Measurements from ENCODE around the gene NLGN1. TPM values are rescaled to one million over a fixed set of nuclear protein-coding genes. Genes with fewer than 3 reads are reported as not detected.

Gene NLGN1
- total and polyA plus RNA-seq, 5 experiments from 2014 or later, result not detected

- POLR2A ChIA-PET, result no interaction called here
- no peak for ATAC-seq
- H3K36me3 Mint-ChIP-seq, result no peaks in the 10 kb centered on the region
- H3K27ac Mint-ChIP-seq, result no peak overlapping the region
- no peaks in the 10 kb centered on the region for H3K4me1 Mint-ChIP-seq
- DNase-seq, result no peak
- no peak overlapping the region for H3K4me3 Mint-ChIP-seq
- H3K9me3 Mint-ChIP-seq, result peaks cover 0 to 18% (median 0%) of the 10 kb centered on the region in 9 donors
- no peaks in the 10 kb centered on the region for H3K27me3 Mint-ChIP-seq
Measured at GRCh38 chr3:173773800-173774199, 376.3 kb downstream of the NLGN1 start.

- Mint-ChIP-seq H3K27me3 (no peaks in the 10 kb centered on the region), H3K9me3 (peaks cover 0 to 15% (median 0%) of the 10 kb centered on the region in 9 donors), H3K4me1 (no peaks in the 10 kb centered on the region), H3K36me3 (no peaks in the 10 kb centered on the region), H3K27ac (no peak overlapping the region), H3K4me3 (no peak overlapping the region)
- ATAC-seq (no peak), DNase-seq (no peak)
- POLR2A ChIA-PET, result no interaction called here
Measured at GRCh38 chr3:173774294-173774693, 376.8 kb downstream of the NLGN1 start.

- POLR2A ChIA-PET, result no interaction called here
- Mint-ChIP-seq H3K36me3 (no peaks in the 10 kb centered on the region), H3K27me3 (no peaks in the 10 kb centered on the region), H3K27ac (no peak overlapping the region), H3K4me1 (no peaks in the 10 kb centered on the region), H3K4me3 (no peak overlapping the region), H3K9me3 (peaks cover 0 to 6% (median 0%) of the 10 kb centered on the region in 9 donors)
- ATAC-seq, result no peak
- DNase-seq, result no peak
Measured at GRCh38 chr3:173778251-173778650, 380.7 kb downstream of the NLGN1 start.

GRCh38 chr3:173780067-173780466 is 382.5 kb downstream of the NLGN1 start:
- H3K27ac Mint-ChIP-seq, result no peak overlapping the region
- no peaks in the 10 kb centered on the region for H3K4me1 Mint-ChIP-seq
- H3K36me3 Mint-ChIP-seq, result no peaks in the 10 kb centered on the region
- H3K4me3 Mint-ChIP-seq, result no peak overlapping the region
- no peak for ATAC-seq
- DNase-seq, result no peak
- H3K9me3 Mint-ChIP-seq, result peaks cover 0 to 10% (median 1%) of the 10 kb centered on the region in 9 donors
- POLR2A ChIA-PET, result no interaction called here
- no peaks in the 10 kb centered on the region for H3K27me3 Mint-ChIP-seq

- POLR2A ChIA-PET, result no interaction called here
- no peaks in the 10 kb centered on the region for H3K36me3 Mint-ChIP-seq
- no peaks in the 10 kb centered on the region for H3K4me1 Mint-ChIP-seq
- no peak for DNase-seq
- H3K27ac Mint-ChIP-seq, result no peak overlapping the region
- H3K9me3 Mint-ChIP-seq, result peaks cover 0 to 10% (median 0%) of the 10 kb centered on the region in 9 donors
- H3K4me3 Mint-ChIP-seq, result no peak overlapping the region
- H3K27me3 Mint-ChIP-seq, result no peaks in the 10 kb centered on the region
- no peak for ATAC-seq
Measured at GRCh38 chr3:173785004-173785403, 387.5 kb downstream of the NLGN1 start.

GRCh38 chr3:173789530-173790162 is 392.1 kb downstream of the NLGN1 start:
- H3K9me3 Mint-ChIP-seq, result peaks cover 0 to 16% (median 0%) of the 10 kb centered on the region in 9 donors
- DNase-seq (no peak), ATAC-seq (no peak)
- no peak overlapping the region for H3K4me3 Mint-ChIP-seq
- no peak overlapping the region for H3K27ac Mint-ChIP-seq
- H3K4me1 Mint-ChIP-seq, result no peaks in the 10 kb centered on the region
- POLR2A ChIA-PET, result no interaction called here
- H3K36me3 Mint-ChIP-seq, result no peaks in the 10 kb centered on the region
- H3K27me3 Mint-ChIP-seq, result peaks cover 0 to 4% (median 0%) of the 10 kb centered on the region in 5 donors

- H3K9me3 Mint-ChIP-seq, result peaks cover 0 to 16% (median 0%) of the 10 kb centered on the region in 9 donors
- ATAC-seq, result no peak
- H3K27ac Mint-ChIP-seq, result no peak overlapping the region
- no peaks in the 10 kb centered on the region for H3K4me1 Mint-ChIP-seq
- H3K4me3 Mint-ChIP-seq, result no peak overlapping the region
- DNase-seq, result no peak
- POLR2A ChIA-PET, result no interaction called here
- no peaks in the 10 kb centered on the region for H3K36me3 Mint-ChIP-seq
- H3K27me3 Mint-ChIP-seq, result peaks cover 0 to 4% (median 0%) of the 10 kb centered on the region in 5 donors
Measured at GRCh38 chr3:173793963-173794362, 396.4 kb downstream of the NLGN1 start.

GRCh38 chr3:173796405-173796804 is 398.9 kb downstream of the NLGN1 start:
- no peaks in the 10 kb centered on the region for H3K36me3 Mint-ChIP-seq
- DNase-seq (no peak), ATAC-seq (no peak)
- no peak overlapping the region for H3K4me3 Mint-ChIP-seq
- H3K27ac Mint-ChIP-seq, result no peak overlapping the region
- peaks cover 0 to 4% (median 0%) of the 10 kb centered on the region in 5 donors for H3K27me3 Mint-ChIP-seq
- POLR2A ChIA-PET, result no interaction called here
- no peaks in the 10 kb centered on the region for H3K4me1 Mint-ChIP-seq
- H3K9me3 Mint-ChIP-seq, result peaks cover 0 to 19% (median 0%) of the 10 kb centered on the region in 9 donors

- DNase-seq, result no peak
- Mint-ChIP-seq H3K27me3 (peaks cover 0 to 4% (median 0%) of the 10 kb centered on the region in 5 donors), H3K4me3 (no peak overlapping the region), H3K36me3 (no peaks in the 10 kb centered on the region), H3K27ac (no peak overlapping the region), H3K4me1 (no peaks in the 10 kb centered on the region), H3K9me3 (peaks cover 0 to 15% (median 0%) of the 10 kb centered on the region in 9 donors)
- no peak for ATAC-seq
- POLR2A ChIA-PET, result no interaction called here
Measured at GRCh38 chr3:173796890-173797289, 399.3 kb downstream of the NLGN1 start.

GRCh38 chr3:173799060-173799816 is 401.7 kb downstream of the NLGN1 start:
- Mint-ChIP-seq H3K27ac (no peak overlapping the region), H3K4me3 (no peak overlapping the region), H3K27me3 (no peaks in the 10 kb centered on the region), H3K9me3 (peaks cover 0 to 6% (median 0%) of the 10 kb centered on the region in 9 donors), H3K4me1 (no peaks in the 10 kb centered on the region), H3K36me3 (no peaks in the 10 kb centered on the region)
- DNase-seq, result no peak
- ATAC-seq, result no peak
- POLR2A ChIA-PET, result no interaction called here

- no peaks in the 10 kb centered on the region for H3K4me1 Mint-ChIP-seq
Measured at GRCh38 chr3:173800154-173800553, 402.6 kb downstream of the NLGN1 start.

GRCh38 chr3:173814809-173815208 is 417.3 kb downstream of the NLGN1 start:
- no peak overlapping the region for H3K4me3 Mint-ChIP-seq
- POLR2A ChIA-PET, result no interaction called here
- H3K27me3 Mint-ChIP-seq, result peaks cover 0 to 6% (median 0%) of the 10 kb centered on the region in 5 donors
- no peak overlapping the region for H3K27ac Mint-ChIP-seq
- ATAC-seq (no peak), DNase-seq (no peak)
- H3K36me3 Mint-ChIP-seq, result no peaks in the 10 kb centered on the region
- peaks cover 0 to 20% (median 2%) of the 10 kb centered on the region in 9 donors for H3K9me3 Mint-ChIP-seq
- no peaks in the 10 kb centered on the region for H3K4me1 Mint-ChIP-seq

More at GRCh38 chr3:173800154-173800553, 402.6 kb downstream of the NLGN1 start:
- POLR2A ChIA-PET, result no interaction called here
- Mint-ChIP-seq H3K9me3 (peaks cover 0 to 6% (median 0%) of the 10 kb centered on the region in 9 donors), H3K27ac (no peak overlapping the region), H3K4me3 (no peak overlapping the region), H3K27me3 (no peaks in the 10 kb centered on the region), H3K36me3 (no peaks in the 10 kb centered on the region)
- DNase-seq, result no peak
- no peak for ATAC-seq

GRCh38 chr3:173819368-173819767 is 421.8 kb downstream of the NLGN1 start:
- Mint-ChIP-seq H3K4me3 (no peak overlapping the region), H3K4me1 (no peaks in the 10 kb centered on the region), H3K9me3 (peaks cover 0 to 21% (median 3%) of the 10 kb centered on the region in 9 donors), H3K27ac (no peak overlapping the region), H3K36me3 (no peaks in the 10 kb centered on the region), H3K27me3 (peaks cover 0 to 6% (median 0%) of the 10 kb centered on the region in 5 donors)
- POLR2A ChIA-PET, result no interaction called here
- ATAC-seq (no peak), DNase-seq (no peak)

Data from naive thymus-derived CD8-positive, alpha-beta T cell (primary cell).